ENCODE results near the gene IL22RA1. TPM values are rescaled to one million over a fixed set of nuclear protein-coding genes. Genes with fewer than 3 reads are reported as not detected.

The IL22RA1 gene
- total RNA-seq, 1 donor = 0.09 TPM

DNA sequence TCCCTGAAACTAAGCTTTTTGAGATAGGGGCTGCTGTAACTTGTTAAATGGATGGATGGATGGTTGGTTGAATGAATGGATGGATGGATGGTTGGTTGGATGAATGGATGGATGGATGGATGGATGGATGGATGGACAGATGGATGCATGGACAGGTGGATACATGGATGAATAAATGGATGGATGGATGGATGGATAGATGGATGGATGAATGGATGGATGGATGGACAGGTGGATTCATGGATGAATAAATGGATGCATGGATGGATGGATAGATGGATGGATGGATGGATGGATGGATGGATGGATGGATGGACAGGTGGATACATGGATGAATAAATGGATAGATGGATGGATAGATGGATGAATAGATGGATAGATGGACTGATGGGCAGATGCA lies 57.9 kb downstream of the IL22RA1 start:
- no peak for DNase-seq (ENCODE audit: low read depth)
- TF ChIP-seq, protein P1, sequence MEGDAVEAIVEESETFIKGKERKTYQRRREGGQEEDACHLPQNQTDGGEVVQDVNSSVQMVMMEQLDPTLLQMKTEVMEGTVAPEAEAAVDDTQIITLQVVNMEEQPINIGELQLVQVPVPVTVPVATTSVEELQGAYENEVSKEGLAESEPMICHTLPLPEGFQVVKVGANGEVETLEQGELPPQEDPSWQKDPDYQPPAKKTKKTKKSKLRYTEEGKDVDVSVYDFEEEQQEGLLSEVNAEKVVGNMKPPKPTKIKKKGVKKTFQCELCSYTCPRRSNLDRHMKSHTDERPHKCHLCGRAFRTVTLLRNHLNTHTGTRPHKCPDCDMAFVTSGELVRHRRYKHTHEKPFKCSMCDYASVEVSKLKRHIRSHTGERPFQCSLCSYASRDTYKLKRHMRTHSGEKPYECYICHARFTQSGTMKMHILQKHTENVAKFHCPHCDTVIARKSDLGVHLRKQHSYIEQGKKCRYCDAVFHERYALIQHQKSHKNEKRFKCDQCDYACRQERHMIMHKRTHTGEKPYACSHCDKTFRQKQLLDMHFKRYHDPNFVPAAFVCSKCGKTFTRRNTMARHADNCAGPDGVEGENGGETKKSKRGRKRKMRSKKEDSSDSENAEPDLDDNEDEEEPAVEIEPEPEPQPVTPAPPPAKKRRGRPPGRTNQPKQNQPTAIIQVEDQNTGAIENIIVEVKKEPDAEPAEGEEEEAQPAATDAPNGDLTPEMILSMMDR (IDR thresholded peaks at IDR 0.05; ENCODE audit: insufficient read depth, low read length) = no peak
- no peak overlapping the region for H3K4me3 ChIP-seq (ENCODE audit: low read depth, low read length)

DNA sequence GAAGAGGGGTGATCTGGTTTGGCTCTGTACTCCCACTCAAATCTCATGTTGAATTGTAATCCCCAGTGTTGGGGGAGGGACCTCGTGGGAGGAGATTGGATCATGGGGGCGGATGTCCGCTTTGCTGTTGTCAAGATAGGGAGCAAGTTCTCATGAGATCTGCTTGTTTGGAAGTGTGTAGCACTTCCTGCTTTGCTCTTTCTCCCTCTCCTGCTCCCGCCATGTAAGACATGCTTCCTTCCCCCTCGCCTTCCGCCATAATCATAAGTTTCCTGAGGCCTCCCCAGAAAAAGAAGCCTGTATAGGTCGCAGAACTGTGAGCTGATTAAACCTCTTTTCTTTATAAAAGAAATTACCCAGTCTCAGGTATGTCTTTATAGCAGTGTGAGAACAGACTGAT lies 58.9 kb downstream of the IL22RA1 start:
- no peak for DNase-seq (ENCODE audit: low read depth)
- H3K4me3 ChIP-seq (ENCODE audit: low read depth, low read length) = no peak overlapping the region
- TF ChIP-seq, protein P1 (IDR thresholded peaks at IDR 0.05; ENCODE audit: insufficient read depth, low read length) = no peak

DNA sequence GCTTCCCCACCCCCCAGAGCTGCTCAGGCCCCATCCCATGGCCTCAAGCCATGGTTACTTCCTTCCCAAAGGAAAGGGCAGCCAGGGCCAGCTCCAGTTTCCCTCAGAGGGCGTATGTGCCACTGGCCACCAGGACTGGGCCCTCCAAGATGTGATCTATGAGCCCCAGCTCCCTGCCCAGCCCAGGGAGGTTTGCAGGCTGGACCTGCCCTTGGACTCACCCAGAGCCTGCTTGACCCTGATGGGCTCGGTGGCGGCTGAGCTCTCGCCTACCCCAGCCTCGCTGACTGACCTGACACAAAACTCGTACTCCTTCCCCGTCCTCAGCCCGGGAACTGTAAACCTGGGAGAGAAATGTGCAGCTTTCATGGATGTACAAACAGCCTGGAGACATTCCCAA lies 60.6 kb downstream of the IL22RA1 start:
- H3K4me3 ChIP-seq (ENCODE audit: low read depth, low read length) = no peak overlapping the region
- TF ChIP-seq, protein P1 (IDR thresholded peaks at IDR 0.05; ENCODE audit: insufficient read depth, low read length) = no peak
- no peak for DNase-seq (ENCODE audit: low read depth)

DNA sequence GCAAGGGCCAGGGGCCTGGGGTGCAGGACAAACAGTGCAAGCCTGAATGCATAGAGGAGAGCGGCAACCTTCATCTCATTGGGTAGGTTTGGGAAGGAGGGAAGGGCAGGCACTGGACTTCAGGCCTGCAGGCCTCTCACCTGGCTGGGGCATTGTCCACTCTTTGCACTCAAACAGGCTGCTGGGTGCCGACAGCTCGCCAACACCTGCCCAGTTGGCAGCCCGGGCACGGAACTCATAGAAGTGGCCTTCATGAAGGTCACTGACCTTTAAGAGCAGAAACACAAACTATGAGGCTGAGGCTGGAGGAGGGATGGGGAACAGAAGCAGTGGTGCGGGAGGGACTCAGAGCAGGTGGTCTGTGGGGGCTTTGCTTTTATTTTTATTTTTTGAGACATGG lies 61.8 kb downstream of the IL22RA1 start:
- DNase-seq (ENCODE audit: low read depth) = no peak
- TF ChIP-seq, protein P1 (IDR thresholded peaks at IDR 0.05; ENCODE audit: insufficient read depth, low read length) = no peak
- no peak overlapping the region for H3K4me3 ChIP-seq (ENCODE audit: low read depth, low read length)

DNA sequence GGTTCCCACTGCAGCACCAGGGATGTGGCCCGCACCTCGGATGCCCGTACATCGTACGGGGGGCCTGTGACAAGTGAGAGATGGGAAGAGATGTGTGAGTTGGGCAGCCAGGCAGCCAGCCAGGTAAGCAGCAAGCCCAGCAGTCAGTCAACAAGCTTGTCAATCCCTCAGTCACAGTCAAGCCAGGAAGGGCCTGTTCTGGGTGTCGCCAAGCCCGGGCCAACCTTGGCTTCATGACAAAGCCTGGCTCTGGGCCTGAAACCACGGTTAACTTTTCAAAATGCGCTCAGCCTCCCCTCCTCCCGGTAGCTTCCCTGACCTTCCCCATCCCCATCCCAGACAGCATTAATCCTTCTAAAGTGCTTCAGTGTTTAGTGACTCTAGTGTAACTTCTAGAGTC lies 62.8 kb downstream of the IL22RA1 start:
- TF ChIP-seq, protein P1 (IDR thresholded peaks at IDR 0.05; ENCODE audit: insufficient read depth, low read length) = no peak
- no peak overlapping the region for H3K4me3 ChIP-seq (ENCODE audit: low read depth, low read length)
- DNase-seq (ENCODE audit: low read depth) = no peak

DNA sequence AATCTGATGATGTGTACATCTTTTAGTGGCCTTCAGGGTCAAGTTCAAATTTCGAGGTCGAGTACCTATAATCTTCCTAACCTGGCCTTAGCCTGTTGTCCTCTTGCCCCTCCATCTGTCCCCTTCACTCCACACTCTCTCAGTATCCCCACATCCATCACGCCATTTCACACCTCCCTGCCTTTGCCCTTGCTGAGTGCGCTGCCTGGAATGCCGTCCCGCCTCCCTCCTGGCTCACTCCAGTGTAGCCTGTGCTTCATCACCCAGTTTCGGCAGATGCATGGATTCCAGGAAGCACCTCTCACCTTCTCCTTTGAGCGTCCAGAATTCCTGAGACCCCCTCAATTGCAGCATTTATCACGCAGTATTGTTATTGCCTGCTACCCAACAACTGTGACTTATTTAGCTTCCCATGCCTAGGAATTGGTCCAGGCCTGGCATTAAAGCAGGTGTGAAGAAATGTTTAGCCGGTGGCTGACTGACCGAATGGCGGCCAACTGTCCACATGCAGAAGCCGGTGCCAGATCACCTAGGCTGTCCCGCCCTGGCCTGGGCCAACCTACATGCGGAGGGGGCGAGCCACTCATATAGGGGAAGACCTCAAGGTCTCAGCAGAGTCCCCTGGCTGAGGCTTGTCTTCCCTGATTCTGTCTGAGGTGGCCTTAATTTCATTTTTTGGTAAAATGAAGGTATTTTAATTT lies 65.5 kb downstream of the IL22RA1 start:
- DNase-seq (ENCODE audit: low read depth) = no peak
- TF ChIP-seq, protein P1 (IDR thresholded peaks at IDR 0.05; ENCODE audit: insufficient read depth, low read length) = no peak
- H3K4me3 ChIP-seq (ENCODE audit: low read depth, low read length) = no peak overlapping the region

DNA sequence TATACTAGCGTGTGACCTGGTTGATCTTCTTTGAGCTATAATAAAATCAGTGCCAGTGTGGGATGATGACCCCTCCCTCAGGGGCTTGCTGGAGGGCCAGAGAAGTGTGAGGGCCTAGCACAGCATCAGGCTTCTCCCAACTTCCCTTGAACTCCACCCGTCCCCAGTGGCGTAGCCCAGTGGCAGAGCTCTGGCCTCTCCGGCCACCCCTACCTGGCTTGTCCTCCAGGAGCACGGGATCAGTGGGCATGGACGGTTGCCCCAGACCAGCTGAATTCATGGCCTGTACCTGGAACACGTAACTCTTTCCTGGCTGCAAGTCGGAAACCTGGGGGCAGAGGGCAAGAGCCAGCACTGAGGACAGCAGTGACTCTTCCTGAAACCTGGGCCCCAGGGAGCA lies 67.0 kb downstream of the IL22RA1 start:
- DNase-seq (ENCODE audit: low read depth) = no peak
- TF ChIP-seq, protein P1 (IDR thresholded peaks at IDR 0.05; ENCODE audit: insufficient read depth, low read length) = no peak
- no peak overlapping the region for H3K4me3 ChIP-seq (ENCODE audit: low read depth, low read length)

Data from fibroblast of the aortic adventitia (primary cell).